ENCODE results near the gene BTBD9.

The BTBD9 gene

DNA sequence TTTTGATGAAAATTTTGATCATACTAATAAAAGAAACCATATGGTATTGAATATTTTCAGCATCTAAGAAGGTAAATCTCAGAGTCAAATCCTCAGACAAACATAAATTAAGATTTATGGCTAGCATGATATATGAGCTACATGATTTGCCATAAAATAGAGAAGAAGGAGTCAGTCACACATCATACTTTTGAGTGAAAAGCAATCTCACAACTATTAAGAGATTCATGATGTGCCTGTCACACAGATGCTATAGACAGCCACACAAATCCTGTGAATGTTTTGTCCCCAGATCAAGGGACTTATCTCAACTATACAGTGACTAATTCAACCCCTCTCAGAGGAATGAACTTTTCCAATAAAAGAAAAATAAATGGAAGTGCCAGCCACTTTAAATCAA is 85.7 kb downstream of the BTBD9 start:
- DNase-seq = no peak

DNA sequence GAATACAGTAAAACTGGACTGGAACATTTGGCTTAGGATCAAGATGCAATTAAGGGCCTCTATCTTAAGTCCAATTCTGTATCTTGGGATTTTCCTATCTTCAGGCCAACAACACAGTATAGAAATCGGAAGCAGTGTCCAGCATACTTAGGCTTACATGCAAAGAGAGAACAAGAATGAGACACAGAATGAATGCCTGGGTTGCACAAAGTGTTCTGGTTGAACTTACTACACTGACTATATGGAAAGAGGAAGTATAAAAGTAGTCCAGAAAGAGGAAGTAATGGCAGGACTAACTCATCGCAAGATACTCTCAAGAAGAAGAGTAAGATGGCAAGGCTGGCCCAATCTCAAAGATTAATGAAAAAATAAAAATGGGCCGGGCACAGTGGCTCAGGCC is 87.6 kb downstream of the BTBD9 start:
- DNase-seq = no peak

DNA sequence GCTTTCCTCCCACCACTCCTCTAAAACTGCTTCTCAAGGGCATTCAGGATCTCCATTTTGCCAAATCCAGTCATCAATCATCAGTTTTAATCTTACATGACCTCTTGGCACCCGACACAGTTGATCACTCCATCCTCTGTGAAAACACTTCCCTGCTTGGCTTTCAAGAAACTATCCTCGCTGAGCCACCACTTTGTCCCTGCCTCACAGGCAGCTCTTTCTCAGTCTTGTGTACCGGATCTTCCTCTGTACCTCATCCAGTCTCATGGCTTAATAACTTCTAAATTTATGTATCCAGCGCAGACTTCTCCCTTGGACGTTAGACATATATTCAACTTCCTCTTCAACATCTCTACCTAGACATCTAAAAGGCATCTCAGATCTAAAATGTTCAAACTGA is 89.9 kb downstream of the BTBD9 start:
- DNase-seq = no peak

DNA sequence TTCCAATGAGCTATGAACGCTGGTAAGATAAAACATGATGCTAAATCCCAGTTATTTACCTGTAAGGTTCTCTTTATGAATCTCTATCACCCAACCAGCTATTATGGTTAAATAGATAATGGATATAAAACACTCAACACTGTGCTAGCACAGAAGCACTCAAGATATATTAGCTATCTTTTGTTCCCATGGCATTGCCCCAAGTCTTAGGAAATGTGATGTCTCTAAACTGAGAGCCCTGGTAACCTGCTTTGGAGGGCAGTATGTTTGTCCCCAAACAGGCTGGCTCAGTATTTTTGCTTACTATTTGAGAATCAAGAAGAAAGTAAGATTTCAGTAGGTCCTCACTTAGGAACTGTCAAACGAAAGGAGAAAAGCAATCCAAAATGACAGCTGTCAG is 90.5 kb downstream of the BTBD9 start:
- no peak for DNase-seq

DNA sequence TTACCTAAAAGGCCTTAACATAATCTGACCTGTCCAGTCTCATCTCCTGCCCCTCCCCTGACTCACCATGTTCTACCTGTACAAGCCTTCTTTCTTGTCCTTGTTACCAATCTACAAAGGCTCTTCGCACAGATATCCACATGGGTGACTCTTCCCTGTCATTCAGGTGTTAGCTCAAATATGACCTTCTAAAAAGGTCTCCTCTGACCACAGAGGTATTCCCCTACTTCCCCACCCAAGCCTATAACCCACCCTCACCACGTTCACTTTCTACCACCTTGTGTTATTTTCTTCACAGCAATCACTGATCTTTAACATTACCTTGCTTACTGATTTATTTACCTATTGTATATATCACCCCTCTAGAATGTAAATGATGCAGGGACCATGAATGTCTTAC is 96.7 kb downstream of the BTBD9 start:
- DNase-seq = no peak

DNA sequence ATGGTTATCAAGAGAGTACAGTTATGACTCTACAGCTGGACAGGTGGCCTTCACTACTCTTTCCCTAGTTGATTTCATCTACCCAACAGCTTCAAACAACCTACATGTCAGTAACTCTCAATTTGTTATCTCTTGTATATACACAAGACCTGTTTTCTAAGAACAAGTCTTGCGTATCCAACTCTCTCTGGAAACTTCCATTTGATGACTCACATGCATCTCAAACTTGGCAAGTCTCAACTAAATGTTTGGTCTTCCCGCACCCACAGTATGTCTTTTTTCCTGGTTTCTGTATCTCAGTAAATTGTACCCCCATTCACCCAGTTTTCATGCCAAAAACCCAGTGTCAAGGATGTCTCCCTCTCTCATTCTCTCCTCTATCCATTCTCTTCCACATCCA is 97.7 kb downstream of the BTBD9 start:
- DNase-seq = no peak

DNA sequence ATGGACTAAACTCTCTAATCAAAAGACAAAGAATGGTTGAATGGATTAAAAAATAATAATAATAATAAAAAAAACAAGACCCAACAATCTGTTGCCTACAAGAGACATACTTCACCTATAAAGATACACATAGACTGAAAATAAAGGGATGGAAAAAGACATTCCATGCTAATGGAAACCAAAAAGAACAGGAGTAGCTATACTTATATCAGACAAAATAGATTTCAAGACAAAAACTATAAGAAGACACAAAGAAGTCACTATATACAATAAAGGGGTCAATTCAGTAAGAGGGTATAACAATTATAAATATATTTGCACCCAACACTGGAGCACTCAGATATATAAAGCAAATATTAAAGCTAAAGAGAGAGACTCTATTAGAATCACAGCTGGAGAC is 106.7 kb downstream of the BTBD9 start:
- DNase-seq = no peak

DNA sequence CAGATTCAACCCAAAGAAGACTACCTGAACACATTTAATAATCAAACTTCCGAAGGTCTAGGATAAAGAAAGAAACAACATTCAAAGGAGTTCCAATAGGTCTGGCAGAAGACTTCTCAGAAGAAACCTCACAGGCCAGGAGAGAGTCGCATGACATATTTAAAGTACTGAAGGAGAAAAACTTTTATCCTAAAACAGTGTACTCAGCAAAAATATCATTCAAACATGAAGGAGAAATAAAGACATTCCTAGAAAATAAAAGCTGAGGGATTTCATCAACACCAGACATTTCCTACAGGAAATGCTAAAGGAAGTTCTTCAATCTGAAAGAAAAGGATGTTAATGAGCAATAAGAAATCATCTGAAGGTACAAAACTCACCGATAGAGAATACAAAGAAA is 108.6 kb downstream of the BTBD9 start:
- DNase-seq = no peak

DNA sequence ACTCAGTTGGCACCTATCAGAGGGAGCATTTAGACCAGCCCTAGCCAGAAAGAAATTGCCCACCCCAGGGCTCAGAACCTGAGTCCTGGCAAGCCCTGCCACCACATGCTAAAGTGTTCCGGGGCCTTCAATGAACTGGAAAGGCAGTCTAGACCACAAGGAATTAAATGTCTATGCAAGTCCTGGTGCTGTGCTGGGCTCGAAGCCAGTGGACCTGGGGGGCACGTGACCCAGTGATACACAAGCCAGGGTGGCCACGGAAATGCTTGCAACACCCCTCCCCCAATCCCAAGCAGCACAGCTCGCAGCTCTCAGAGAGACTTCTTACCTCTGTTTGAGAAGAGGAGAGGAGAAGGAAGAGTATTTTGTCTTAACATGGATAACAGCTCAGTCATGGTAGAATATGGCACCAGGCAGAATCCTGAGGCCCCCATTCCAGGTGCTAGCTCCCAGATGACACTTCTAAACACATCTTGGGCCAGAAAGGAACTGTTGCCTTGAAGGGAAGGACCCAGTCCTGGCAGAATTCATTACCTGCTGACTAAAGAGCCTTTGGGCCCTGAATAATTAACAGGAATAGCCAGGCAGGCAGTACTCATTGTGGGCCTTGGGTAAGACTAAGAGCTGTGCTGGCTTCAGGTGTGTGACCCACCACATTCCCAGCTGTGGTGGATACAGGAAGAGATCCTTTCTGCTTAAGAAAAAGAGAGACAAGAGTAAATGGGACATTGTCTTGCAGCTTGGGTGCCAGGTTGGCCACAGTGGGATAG is 111.3 kb downstream of the BTBD9 start:
- no peak for DNase-seq

DNA sequence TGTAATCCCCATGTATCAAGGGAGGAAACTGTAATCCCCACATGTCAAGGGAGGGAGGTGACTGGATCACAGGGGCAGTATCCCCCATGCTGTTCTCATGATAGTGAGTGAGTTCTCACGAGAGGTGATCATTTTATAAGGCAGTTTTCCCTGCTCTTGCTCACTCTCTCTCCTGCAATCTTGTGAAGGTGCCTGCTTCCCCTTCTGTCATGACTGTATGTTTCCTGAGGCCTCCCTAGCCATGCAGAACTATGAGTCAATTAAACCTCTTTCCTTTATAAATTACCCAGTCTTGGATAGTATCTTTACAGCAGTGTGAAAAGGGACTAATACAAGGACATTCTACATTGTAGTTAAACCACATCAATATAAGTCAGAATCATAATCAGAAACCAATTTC is 112.4 kb downstream of the BTBD9 start:
- no peak for DNase-seq

DNA sequence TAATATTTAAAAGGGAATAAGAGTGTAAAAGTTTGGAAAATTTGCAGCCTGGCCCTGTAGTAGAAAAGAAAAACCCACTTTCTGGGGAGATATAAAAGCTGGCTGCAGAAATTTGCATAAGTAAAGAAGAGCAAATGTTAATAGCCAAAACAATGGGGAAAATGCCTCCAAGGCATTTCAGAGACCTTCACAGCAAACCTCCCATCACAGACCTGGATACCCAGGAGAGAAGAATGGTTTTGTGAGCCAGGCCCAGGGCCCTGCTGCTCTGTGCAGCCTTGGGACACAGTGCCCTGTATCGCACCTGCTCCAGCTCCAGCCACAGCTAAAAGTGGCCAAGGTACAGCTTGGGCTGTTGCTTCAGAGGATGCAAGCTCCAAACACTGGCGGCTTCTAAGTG is 113.8 kb downstream of the BTBD9 start:
- DNase-seq = no peak

DNA sequence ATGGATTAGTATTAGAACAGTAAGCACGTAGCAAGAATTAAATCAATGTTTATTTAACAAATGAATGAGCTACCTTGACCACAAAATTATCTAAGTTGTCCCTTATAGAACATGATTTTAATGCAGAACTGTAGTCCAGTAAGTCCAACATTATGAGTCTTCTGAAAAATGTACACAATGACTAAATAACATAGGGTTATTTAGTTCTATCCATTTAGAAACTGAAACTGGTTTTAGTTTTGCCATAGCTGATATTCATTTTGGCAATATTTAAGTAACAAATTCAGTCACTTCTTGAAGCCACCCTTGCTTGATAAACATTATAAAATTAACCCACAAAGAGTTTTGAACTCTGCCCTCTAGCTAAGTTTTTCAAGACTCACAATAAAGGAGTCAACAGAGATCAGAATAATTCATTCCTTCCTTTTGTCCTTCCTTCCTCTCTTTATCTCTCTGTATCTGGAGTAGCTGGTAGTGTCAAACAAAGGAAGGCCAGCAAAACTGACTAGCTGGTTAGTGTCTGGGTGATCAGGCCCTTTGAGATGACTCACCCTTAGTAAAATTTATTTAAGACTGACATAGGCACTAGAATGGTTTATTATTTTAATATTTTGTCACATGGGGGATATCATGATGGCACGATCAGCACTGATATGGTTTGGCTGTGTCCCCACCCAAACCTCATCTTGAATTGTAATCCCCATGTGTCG is 115.1 kb downstream of the BTBD9 start:
- DNase-seq = no peak

DNA sequence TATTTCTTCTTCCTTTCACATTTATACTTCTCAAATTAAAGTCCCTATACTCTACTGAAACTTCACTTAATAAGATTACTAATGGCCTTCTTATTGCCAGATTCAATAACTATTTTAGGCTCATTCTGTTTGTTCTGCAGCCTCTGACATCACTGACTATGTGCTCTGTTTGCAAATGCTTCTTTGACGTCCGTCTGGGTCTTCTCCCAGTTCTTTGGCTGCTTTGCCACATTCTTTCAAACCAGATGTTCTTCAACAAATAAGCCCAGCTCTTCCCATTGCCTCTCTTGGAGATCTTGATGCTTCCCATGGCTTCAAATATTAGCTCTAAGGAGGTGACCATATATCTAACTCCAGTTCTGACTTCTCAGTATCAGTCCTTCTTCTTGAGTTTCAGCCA is 117.4 kb downstream of the BTBD9 start:
- DNase-seq = no peak

DNA sequence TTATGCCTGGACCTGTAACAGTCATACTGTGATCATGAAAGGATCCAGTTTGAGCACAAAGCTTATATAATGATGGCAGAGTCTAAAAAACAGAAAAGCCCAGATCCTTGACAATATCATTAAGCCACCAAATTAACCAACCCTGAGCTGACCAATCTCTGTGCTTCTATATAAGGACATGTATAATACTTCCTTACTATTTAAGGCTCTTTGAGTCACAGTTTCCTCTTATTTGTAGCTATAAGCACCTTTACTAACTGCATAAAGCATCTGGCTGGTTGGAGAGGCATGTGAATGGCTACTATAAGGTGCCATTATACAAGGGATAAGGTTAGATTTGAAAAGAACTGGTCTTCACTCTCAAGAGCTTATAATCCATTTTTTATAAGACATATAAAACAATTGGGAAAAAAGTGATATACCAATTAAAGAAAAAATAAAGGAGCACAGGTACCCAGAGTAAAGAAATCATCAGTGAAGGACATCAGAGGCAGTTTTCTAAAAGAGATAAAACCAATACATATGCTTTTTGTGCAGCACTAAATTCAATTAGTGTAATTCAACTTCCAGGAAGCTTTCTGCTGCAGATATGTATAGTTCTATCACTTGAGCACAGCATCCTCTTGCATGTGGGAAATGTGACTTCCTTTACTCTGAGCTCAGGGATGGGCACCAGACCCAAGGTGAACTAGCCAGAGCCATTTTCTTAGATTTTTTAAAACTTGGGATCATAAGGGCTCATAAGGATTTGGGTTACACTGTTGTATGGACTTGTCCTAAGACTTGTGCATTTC is 121.0 kb downstream of the BTBD9 start:
- no peak for DNase-seq

DNA sequence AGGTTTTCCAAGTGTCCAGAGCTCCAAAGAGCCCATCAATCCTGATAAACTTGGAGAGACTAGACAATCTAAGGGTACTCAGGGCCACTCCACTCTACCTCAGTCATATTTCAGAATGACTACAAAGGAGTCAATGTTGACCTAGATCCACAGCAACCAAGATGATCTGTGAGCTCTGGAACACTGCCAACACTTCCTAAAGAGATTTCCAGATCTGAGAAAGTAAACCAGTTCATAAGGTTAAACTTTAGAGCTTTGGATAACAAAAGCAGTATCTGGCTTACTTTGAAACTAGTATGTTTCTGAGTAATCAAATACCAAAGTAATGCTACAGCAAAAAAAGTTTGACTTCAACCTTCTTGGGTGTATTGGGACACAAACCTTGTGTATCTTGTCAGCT is 122.7 kb downstream of the BTBD9 start:
- DNase-seq = no peak

DNA sequence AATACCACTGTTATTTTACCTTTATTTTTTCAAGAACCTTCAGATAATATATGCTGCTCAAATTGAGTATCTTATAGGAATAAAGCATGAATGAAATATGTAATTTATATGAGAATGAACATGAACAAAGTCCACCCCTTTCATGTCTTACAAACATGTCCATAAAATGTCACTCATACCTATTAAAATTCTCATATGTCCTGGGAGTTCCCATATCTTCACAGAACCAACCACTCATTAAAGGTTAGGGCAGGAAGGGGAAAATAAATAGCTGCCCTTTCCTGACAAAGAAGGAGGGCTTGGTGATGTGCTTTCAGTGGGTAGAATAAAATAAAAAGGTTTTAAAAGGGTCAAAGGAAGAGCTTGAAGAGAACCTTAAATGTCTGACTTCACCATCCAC is 125.3 kb downstream of the BTBD9 start:
- DNase-seq = no peak

DNA sequence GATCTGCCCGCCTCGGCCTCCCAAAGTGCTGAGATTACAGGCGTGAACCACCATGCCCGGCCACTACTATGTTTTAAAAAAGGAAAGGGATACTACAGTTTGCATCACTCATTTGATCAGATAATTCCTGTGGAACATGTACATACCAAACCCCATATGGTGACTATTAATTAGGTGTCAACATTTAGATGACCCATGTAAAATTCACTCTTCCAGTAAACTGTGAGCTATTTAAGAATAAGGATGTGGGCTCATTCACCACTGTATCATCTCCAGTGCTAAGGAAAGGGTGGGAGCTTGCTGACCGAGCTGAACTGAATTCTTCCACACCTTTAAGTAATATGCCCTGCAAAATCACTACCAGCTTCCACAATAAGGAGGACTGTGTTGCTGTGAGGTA is 127.5 kb downstream of the BTBD9 start:
- DNase-seq = no peak

DNA sequence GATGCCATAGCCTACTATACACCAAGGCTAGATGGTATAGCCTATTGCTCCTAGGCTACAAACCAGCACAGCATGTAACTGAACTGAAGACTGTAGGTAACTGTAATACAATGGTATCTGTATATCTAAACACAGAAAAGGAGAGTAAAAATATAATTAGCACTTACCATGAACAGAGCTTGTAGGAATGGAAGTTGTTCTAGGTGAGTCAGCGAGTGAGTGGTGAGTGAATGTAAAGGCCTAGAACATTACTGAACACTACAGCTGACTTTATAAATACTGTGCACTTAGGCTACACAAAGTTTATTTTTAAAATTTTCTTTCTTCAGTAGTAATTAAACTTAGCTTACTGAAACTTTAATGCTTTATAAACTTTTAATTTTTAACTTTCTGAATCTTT is 129.5 kb downstream of the BTBD9 start:
- DNase-seq = no peak

DNA sequence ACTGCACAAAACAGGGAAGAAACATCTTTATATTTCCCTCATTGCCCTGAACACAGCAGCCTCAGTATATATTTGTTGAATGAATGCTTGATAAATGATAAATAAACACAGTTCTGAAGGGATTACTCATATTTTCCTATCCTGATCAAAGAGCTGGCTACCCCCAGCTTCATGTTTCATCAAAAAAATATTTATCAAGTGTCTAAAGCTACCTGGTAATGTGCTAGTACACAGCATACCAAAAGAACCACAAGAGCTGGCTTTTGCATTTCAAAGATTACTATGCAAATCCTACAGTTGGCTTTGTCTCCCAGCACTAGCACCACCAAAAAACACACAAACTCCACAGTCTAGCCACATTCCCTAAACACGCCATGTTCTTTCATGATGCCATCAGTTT is 130.0 kb downstream of the BTBD9 start:
- DNase-seq = no peak

DNA sequence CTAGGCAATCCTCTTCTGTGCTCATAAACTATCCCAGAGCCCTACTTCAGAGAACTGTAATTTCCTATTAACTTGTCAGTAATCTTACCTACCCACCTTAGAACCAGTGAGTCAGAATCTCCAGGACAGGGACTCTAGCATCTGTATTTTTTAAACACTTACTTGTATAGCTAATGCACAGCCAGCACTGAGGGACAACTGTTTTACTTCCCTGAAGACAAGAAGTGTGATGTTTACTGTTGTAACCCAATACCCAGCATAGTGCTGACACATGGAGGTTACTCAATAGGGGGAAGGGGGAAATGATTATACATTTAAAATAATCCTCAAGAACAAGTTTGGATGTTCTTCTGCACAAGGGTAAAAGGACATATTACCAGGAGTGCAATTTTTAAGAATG is 130.8 kb downstream of the BTBD9 start:
- DNase-seq = no peak

DNA sequence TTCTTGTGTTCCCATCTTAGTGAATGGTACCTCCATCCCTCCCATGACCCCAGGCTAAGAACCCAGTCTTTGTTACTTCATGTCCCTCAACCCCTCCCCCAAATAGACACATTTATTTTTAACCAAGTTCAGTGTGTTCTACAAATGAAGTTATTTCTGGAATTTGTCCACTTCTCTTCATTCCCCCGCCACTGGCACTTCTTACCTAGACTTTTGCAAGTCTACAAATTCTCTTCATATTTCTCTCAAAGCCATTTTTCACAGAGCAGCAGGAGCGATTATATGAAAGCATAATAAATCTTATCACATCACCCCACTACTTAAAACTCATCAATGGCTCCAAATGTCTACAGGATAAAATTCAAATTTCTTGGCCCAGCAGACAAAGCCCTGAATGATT is 131.4 kb downstream of the BTBD9 start:
- no peak for DNase-seq

DNA sequence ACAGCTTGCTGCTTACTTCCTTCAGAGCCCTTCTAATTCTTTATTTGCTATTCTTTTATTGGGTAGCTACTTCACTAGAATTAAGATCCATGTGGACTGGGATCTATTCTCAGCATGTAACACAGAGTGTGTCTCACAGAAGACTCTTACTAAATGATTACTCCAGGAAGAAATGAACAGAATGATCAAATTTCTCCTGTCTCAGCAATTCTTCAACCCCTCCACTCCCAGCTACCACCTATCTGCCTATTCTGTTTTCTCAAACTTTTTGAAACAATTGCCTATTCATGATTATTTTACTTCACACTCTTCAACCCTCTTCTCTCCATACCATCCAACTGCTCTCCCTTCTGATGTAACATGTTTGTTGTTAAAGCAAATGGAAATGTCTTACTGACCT is 132.6 kb downstream of the BTBD9 start:
- no peak for DNase-seq

DNA sequence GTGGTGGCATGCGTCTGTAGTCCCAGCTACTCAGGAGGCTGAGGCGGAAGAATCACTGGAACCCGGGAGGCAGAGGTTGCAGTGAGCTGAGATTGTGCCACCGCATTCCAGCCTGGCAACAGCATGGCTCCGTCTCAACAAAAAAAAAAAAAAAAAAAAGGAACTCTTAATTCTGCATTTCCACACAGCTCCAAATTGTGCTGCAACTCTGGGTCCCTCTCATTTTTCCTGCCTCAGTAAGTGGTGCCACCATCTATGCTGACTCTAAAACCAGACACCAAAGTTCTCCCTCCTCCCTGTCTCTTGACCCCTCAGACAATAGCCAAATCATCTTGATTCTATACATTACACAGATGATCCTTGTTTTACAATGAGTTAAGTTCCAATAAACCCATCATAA is 133.9 kb downstream of the BTBD9 start:
- no peak for DNase-seq

DNA sequence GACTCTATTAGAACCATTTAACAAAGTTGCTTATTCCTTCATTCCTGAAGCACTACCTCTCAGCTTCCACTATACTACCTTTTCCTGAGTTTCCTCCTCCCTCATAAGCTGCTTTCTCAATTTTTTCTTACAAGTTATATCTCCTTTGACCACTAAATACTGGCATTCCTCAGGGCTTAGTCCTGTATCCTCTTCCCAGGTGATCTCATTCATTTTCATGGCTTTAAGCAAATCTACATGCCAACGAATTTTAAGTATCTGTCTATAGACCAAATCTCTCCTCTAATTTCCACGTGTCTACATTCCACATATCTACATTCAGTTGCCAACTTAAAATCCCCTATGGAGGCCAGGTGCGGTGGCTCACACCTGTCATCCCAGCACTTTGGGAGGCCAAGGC is 134.7 kb downstream of the BTBD9 start:
- no peak for DNase-seq

Measured in central memory CD4-positive, alpha-beta T cell (primary cell).